ENCODE results near the gene ZBTB6. TPM values are rescaled to one million over a fixed set of nuclear protein-coding genes. Genes with fewer than 3 reads are reported as not detected.
"Not testable (repeated sequence)": the region's sequence is repeated elsewhere in the genome, so short reads cannot be mapped to it uniquely, and the experiment has no call there.

The ZBTB6 gene
- total RNA-seq, 1 experiment from 2014 or later = 10.4 TPM

DNA sequence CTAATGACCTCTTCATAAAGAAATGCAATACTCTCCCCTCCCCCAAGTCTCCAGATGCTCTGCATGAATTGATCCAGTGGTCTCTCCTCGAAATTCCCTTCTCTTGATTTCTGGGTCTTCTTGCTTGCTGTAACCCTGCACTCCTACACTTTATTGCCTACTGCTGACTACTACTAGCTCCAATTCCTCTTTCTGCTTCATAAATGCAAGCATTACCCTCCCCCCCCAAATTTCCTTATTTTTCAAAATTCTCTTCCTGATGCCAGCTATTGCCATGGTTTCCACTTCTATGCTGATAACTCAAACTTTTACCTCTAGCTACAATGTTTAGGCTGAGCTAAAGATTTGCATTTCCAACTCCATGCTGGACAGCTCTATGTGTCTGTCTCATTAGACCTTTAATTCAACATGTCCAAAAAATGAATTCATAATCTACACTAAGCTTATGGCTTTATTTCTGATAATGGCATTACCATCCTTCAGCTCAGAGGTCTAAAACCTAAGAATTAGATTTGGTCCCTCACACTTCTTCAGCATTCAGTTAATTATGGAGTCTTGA, 16.8 kb upstream of the ZBTB6 start:
- no peak for DNase-seq (ENCODE audit: low spot score)

GRCh38 chr9:122923947-122924346, 10.8 kb upstream of the ZBTB6 start:
- DNase-seq (ENCODE audit: low spot score) = no peak

DNA sequence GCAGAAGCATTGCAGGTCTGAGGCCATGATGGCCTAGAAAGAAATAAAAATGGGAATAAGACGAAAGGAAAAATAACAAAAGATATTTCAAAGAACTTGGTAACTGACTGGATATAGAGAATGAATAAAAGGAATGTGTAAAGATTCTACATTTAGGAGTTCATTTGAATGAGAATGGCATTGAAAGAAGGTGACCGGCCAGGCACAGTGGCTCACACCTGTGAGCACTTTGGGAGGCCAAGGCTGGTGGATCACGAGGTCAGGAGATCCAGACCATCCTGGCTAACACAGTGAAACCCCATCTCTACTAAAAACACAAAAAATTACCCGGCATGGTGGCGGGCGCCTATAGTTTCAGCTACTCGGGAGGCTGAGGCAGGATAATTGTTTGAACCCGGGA, 9.6 kb upstream of the ZBTB6 start:
- DNase-seq (ENCODE audit: low spot score) = no peak

- DNase-seq (ENCODE audit: low spot score) = no peak
Observed at GRCh38 chr9:122918310-122918709, 5.2 kb upstream of the ZBTB6 start.

- DNase-seq (ENCODE audit: low spot score) = no peak
Observed at GRCh38 chr9:122912671-122912963, 506 bp downstream of the ZBTB6 start.

- DNase-seq (ENCODE audit: low spot score) = not testable (repeated sequence)
Observed at GRCh38 chr9:122906122-122906521, 7.0 kb downstream of the ZBTB6 start.

DNA sequence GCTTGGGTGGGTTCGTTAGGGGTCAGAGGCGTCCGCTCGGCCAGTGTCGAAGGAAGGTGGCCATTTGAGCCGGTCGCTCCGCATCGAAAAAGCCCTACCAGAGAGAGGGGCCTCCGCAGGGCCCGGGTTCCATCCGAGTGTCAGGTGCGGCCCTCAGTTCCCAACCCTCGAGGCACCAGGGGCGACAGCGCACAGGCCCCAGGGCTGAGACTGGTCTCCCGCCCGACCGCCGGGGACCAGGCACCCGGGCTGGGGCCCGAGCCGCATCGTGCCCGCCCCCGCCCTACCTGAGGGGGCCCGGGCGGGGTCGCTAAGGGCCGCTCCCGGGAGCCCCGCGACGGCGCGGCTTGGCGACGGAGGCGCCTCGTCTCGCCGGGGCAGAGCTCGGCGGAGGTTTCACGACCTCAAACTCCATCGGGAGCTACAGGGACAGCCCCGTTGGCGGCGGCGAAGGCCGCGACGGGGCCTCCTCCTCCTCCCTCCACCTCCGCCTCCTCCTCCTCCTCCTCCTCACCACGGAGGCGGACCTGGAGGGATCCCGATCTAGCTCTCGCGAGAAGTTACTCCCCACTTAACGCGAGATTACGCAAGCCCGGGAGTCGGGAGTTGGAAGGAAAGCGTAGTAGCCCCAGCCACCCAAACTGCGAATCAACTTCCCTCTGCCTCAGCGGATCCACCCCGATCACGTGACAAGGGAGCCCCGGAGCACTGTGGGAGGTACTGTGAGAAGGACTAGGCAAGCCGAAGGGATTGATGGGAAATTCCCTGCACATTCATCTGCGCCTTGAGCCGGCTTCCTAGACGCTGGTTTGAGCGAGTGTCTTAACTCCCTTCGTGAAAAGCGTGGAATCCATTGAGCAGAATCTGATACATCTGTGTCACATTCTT, 8.1 kb downstream of the ZBTB6 start, which contains the start of gene RC3H2:
Gene RC3H2 (minus strand): TSS at position 537 of the 888 bp plus-strand sequence. CDS start 7,850 bp downstream, outside the sequence.
- peak; percentile 99 for DNase-seq (ENCODE audit: low spot score)

DNA sequence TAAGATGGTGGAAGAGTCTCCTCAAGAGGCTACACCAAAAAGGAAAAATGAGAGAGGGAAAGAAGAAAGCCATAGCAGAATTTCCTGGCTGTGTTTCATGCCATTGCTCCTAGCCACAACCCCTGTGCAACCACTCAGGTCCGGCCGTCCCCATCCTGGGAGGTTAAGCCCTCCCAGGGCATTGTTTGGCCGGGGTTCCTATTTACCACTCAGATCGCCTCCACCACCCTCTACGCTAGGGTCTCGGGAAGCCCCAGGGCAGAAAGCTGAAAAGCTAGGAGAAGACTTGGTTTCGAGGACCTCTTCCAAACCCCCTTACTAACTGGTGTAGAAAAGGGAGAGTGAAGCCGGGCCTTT, 8.7 kb downstream of the ZBTB6 start:
- DNase-seq (ENCODE audit: low spot score) = peak; percentile 6

DNA sequence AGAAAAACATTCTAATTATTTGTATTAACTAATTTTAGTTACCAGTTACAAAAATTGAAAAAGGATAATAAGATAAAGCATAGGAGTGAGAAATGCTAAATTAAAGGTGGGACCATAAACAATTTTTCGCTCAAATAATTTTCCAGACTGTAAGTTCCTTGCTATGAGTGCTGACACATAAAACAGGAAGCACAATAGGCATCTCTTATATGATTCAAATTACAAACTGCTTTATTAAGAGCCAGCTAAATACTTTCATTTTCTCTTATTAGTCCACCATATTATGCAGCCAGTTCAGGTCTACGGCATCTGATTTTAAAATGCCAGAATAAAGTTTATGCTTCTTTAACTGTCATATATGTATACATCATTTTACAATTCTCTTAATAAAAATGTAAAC, 12.3 kb downstream of the ZBTB6 start:
- DNase-seq (ENCODE audit: low spot score) = no peak

- no peak for DNase-seq (ENCODE audit: low spot score)
Observed at GRCh38 chr9:122897969-122898368, 15.2 kb downstream of the ZBTB6 start.

- DNase-seq (ENCODE audit: low spot score) = no peak
Observed at GRCh38 chr9:122888480-122888879, 24.6 kb downstream of the ZBTB6 start.

GRCh38 chr9:122883125-122883524, 30.0 kb downstream of the ZBTB6 start:
- no peak for DNase-seq (ENCODE audit: low spot score)

DNA sequence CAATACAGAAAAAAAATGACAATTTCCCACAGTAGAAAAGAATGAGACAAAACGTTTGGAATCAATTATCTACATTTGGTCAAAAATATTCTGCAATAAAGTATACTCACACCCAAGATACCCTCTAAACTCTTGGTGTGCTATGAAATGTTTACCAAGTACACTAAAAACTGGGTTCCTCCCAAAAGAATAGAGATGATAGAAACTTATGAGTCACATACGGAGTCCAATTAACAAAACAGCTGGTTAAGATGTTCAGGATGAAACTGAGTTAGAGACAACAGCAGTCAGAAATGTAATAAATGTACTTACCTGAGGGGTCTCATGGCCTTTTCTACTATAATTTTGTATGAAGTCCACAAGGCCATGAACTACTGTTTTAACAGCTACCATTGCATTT, 33.7 kb downstream of the ZBTB6 start:
- no peak for DNase-seq (ENCODE audit: low spot score)

DNA sequence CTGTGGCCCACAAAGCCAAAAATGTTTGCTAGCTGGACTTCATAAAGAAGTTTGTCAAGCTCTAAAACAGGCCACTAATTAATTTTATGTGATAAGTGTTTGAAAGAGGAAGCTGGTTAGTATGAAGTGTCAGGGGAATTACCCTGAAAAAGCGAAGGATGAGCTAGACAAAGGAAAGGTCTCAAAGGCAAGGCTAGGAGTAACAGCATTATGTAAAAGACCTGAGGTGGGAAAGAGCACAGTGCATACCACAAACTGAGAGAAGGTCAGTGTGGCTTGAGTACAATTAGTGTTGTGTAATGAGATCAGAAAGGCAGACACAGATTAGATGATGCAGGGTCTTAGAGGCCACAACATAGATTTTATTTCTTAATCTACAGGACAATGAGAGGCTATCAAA, 37.6 kb downstream of the ZBTB6 start:
- no peak for DNase-seq (ENCODE audit: low spot score)

GRCh38 chr9:122867276-122867675, 45.8 kb downstream of the ZBTB6 start:
- DNase-seq (ENCODE audit: low spot score) = not testable (repeated sequence)

- no peak for DNase-seq (ENCODE audit: low spot score)
Observed at GRCh38 chr9:122866079-122866478, 47.0 kb downstream of the ZBTB6 start.

- DNase-seq (ENCODE audit: low spot score) = no peak
Observed at GRCh38 chr9:122865300-122865699, 47.8 kb downstream of the ZBTB6 start.

DNA sequence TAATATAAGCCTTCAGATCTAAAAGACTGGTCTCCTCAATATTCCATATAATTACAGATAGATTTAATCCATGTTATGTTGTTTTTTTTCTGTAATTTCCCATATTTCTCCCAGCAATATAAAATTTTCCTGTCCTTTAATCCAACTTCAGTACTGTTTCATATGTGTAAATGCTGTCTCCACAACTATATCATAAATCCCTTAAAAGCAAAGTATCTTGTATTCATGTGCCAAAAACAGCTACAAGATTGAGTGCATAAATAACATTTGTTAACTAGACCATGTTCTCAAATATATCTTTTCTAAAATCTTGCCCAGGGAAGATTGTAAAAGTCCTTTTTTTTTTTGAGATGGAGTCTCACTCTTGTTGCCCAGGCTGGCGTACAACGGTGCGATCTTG, 49.7 kb downstream of the ZBTB6 start:
- DNase-seq (ENCODE audit: low spot score) = no peak

- peak; percentile 10 for DNase-seq (ENCODE audit: low spot score)
Observed at GRCh38 chr9:122860319-122861142, 52.6 kb downstream of the ZBTB6 start.
